NCI-H345 treated with DMSO at 0.1 percent for 48 hours (cell line): Measurements from ENCODE around the gene BET1.
"Not testable (repeated sequence)": the region's sequence is repeated elsewhere in the genome, so short reads cannot be mapped to it uniquely, and the experiment has no call there.

Source experiments
- DNase-seq: peaks from one replicate; lab custom pipeline; 2025; ENCODE audit not compliant: unreplicated experiment; lab: John Stamatoyannopoulos, UW

BET1 gene

GRCh38 chr7:94004024-94004951, at the start of gene BET1:
TSS of gene BET1 (minus strand) at chr7:94004355. CDS start at chr7:94004216, 139 bp downstream.
- DNase-seq = peak; percentile 91

- DNase-seq = no peak
These were observed 49.4 kb upstream of the BET1 start for GRCh38 chr7:94053532-94053931.

GRCh38 chr7:94052398-94053180, 48.4 kb upstream of the BET1 start:
- DNase-seq = no peak

GRCh38 chr7:94050046-94050445, 45.9 kb upstream of the BET1 start:
- no peak for DNase-seq

- no peak for DNase-seq
These were observed 45.5 kb upstream of the BET1 start for GRCh38 chr7:94049615-94050014.

GRCh38 chr7:94048755-94049154, 44.6 kb upstream of the BET1 start:
- no peak for DNase-seq

- DNase-seq = no peak
These were observed 43.8 kb upstream of the BET1 start for GRCh38 chr7:94047956-94048355.

- DNase-seq = no peak
These were observed 41.4 kb upstream of the BET1 start for GRCh38 chr7:94045581-94045980.

- no peak for DNase-seq
These were observed 40.7 kb upstream of the BET1 start for GRCh38 chr7:94044806-94045205.

GRCh38 chr7:94043299-94043698, 39.1 kb upstream of the BET1 start:
- DNase-seq = no peak

GRCh38 chr7:94042381-94042780, 38.2 kb upstream of the BET1 start:
- DNase-seq = no peak

- DNase-seq = no peak
These were observed 37.4 kb upstream of the BET1 start for GRCh38 chr7:94041529-94041928.

- DNase-seq = no peak
These were observed 36.1 kb upstream of the BET1 start for GRCh38 chr7:94040254-94040653.

- DNase-seq = no peak
These were observed 35.3 kb upstream of the BET1 start for GRCh38 chr7:94039368-94040035.

GRCh38 chr7:94031865-94032264, 27.7 kb upstream of the BET1 start:
- no peak for DNase-seq

- no peak for DNase-seq
These were observed 26.5 kb upstream of the BET1 start for GRCh38 chr7:94030634-94031033.

GRCh38 chr7:94029976-94030375, 25.8 kb upstream of the BET1 start:
- DNase-seq = no peak

- DNase-seq = no peak
These were observed 24.6 kb upstream of the BET1 start for GRCh38 chr7:94028768-94029167.

- not testable (repeated sequence) for DNase-seq
These were observed 22.5 kb upstream of the BET1 start for GRCh38 chr7:94026619-94027018.

- no peak for DNase-seq
These were observed 18.4 kb upstream of the BET1 start for GRCh38 chr7:94022550-94022949.

GRCh38 chr7:94016786-94017185, 12.6 kb upstream of the BET1 start:
- no peak for DNase-seq
